Occipital lobe (tissue), 2 donors: Measurements from ENCODE around the gene RBBP8NL. TPM values are rescaled to one million over a fixed set of nuclear protein-coding genes. Genes with fewer than 3 reads are reported as not detected.
"Not testable (repeated sequence)": the region's sequence is repeated elsewhere in the genome, so short reads cannot be mapped to it uniquely, and the experiment has no call there.

ENCODE experiments used
- DNase-seq: peaks from one replicate; lab custom pipeline; 2025; lab: John Stamatoyannopoulos, UW
- total RNA-seq: library from RNA; depleted of rRNA; stranded (reverse); fragments of >200 nt; gene quantifications from one replicate; pipeline ENCODE4 v1.2.3, GENCODE V29; 2014

Gene RBBP8NL
- total RNA-seq, 1 donor from 2014 or later = not detected

GRCh38 chr20:62374331-62375152 is 52.8 kb downstream of the RBBP8NL start:
- DNase-seq = no peak

- DNase-seq = not testable (repeated sequence)
Observed at GRCh38 chr20:62373631-62374179, 53.6 kb downstream of the RBBP8NL start.

GRCh38 chr20:62372042-62372993 is 55.0 kb downstream of the RBBP8NL start:
- DNase-seq = no peak

DNA sequence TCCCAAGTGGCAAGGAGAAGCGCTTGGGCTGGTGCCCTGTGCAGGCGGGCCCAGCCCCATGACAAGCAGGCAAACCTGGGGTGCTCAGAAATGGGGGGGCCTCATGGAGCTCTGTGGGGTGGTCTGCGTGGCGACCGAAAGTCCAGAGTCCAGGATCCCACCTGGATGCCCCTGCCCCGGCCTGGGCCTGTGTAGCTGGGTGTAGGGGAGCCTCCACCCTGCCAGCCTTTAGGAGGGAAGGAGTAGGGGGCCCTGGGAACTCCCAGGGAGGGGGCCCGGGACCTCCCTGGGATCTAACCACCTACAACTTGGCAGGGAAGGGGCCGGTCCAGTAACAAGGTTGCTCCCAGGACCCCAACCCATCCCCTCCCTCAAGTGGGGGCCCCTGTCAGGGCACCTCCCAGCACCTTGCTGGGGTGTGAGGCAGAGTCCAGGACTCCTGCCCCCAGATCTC is 55.7 kb downstream of the RBBP8NL start:
- no peak for DNase-seq

DNA sequence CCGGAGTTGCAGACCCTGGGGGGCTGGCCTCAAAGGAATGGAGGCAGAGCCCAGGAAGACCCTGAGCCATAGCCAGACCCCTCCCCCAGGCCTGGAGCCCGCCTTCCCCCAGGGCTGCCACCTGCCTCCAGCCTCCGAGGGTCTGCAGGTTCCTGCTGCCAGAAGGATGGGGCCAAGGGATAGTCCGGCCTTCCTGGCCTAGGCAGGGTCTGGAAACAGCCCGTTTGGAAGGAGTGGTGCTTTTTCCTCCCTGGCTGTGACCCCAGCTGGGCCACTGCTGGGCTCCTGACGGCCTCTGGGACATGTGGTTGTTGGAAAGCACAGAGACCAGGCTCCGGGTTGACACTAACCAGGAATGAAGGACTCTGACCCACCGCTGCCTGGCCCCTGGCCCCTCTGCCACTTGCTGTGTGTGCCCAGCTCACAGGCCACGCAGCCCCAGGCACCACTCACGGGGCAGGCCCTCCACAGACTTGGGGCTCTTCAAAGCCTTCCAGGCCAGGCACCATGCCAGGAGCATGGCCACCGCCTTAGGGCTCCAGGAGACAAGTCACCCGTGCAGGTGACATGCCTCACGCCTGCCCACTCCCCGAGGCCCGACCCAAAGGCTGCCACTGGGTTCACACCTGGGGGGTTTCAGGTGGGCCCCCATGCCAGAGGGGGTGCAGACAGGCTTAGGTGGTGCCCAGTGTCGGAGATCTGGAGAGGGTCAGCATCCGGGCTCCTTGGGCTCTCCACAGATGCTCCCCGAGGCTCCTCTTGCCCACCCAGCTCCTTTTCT is 56.3 kb downstream of the RBBP8NL start:
- DNase-seq = no peak

GRCh38 chr20:62370115-62370806 is 57.1 kb downstream of the RBBP8NL start:
- DNase-seq = no peak

- no peak for DNase-seq
Observed at GRCh38 chr20:62369815-62370114, 57.6 kb downstream of the RBBP8NL start.

DNA sequence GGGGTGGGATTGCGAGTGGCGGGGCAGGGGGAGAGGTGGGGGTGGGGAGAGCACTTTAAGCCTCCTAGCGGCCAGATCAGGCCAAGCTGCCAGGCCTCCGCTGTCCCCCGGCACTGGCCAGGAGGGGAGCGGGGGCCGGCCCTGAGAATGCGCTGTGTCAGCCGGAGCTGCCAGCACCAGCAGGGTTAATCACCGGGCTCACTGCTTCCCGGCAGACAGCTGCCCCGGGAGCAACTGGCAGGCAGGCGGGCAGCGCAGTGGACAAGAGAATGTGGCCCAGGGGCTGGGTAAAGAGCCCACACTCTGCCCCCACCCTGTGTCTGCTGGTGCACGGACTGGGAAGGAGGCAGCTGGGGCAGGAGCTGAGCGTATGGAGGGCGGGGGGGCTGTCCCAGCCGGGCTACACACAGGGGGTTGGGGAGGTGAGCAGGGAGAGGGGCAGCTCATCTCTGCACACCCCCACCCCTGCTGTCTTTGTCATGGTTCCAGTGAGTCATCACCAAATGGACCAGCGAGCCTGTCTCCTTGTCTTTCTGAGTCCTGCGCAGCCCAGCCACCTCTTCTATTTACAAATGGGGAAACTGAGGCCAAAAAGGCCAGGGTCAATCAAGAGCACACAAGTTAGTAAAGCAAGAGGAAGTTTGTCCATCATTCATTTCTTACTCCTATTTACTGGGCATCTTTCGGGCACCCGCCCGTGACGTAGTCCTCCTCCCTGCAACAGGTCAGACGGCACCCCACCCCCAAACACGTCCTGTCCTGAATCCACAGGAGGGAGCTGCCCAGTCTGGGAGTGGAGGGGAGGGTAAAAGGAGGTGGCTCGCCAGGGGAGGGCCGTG is 58.1 kb downstream of the RBBP8NL start:
- DNase-seq = no peak

- no peak for DNase-seq
Observed at GRCh38 chr20:62368392-62368975, 58.9 kb downstream of the RBBP8NL start.

GRCh38 chr20:62367633-62368391 is 59.5 kb downstream of the RBBP8NL start:
- DNase-seq = no peak

DNA sequence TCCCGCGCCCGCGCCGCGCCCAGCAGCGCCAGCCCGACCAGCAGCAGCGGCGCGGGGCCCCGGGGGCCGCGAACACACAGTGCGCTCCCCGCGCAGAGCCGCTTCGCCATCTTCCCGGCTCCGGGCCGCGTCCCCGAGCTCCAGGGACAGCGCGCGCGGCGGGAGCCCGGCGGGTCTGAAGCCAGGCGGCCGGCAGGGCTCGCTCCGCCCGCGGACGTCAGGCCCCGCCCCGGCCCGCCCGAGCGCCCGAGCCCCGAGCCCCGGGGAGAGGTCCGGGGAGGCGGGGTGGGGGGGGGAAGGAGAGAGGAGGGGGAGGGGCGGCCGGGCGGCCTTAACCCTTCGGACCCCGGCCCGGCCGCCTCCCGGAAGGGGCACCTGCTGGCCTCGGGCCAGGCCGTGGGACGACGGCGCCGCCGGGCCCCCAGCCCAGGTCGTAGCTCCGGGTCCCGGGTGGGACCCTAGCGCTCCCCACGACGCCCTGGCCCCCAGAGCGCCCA is 60.2 kb downstream of the RBBP8NL start, which contains the start of gene LAMA5:
Gene LAMA5 (minus strand): TSS at position 177 of the 497 bp plus-strand sequence. CDS start 67 bp downstream, at position 110.
- DNase-seq = no peak

DNA sequence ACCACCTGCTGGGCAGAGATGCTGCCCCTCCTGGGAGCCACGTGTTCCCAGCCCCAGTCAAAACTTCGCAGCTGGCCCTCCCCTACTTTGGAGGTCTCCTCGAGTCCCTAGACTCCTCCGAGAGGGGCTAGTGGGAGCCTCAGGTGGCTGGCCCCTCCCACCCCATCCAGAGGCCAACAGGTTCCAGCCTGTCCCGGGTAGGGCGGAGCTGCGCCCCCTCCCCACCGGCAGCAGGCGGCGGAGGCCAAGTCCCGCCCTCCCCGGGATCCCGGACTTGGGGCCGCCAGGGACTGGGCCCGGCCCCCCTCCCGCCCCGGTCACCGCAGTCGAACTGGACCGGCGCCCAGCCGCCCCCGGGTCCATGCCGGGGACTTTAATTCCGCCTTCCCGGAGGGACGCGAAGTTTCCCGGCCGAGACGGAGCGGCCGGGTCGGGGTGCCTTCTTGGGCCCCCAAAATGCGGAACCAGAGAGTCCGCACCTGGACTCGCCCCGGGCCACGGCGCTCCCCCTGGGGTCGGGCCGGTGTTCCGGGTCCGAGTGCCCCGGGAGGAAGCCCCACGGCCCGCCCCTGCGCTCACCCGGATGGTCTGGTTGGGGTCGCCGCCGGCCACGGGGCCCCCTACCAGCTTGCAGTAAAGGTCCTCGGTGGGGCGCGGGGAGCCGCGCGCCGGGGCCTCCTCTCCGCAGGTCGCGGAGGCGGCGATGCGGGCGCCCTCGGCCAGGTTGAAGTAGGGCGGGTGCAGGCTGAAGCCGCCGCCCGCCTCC is 60.8 kb downstream of the RBBP8NL start:
- no peak for DNase-seq

DNA sequence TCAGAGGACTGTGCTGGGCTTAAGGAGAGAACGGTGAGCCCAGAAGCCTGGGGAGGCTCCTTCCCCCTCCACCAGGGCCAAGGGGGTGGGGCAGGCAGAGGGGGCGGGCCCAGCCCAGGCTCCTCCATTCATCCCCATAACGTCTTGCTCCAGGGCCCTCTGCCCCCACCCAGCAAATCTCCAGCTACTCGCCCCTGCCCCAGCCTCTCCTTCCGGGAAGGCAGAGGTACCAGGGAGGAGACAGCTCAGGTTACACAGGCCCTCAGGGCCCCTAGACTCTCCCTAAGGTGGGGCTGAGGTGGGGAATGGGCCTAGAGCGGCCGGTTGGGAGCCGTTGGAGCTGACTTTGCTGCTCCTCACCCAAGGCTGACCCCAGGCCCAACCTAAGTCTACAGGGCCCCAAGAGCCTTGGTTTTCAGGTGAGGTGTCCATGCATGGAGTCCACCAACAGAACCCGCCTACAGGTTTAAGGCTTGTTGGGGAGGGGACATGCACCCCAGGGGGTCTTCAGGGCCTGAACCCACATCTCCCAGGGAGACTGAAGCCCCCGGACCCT is 61.4 kb downstream of the RBBP8NL start:
- DNase-seq = no peak

- no peak for DNase-seq
Observed at GRCh38 chr20:62364911-62365736, 62.2 kb downstream of the RBBP8NL start.

DNA sequence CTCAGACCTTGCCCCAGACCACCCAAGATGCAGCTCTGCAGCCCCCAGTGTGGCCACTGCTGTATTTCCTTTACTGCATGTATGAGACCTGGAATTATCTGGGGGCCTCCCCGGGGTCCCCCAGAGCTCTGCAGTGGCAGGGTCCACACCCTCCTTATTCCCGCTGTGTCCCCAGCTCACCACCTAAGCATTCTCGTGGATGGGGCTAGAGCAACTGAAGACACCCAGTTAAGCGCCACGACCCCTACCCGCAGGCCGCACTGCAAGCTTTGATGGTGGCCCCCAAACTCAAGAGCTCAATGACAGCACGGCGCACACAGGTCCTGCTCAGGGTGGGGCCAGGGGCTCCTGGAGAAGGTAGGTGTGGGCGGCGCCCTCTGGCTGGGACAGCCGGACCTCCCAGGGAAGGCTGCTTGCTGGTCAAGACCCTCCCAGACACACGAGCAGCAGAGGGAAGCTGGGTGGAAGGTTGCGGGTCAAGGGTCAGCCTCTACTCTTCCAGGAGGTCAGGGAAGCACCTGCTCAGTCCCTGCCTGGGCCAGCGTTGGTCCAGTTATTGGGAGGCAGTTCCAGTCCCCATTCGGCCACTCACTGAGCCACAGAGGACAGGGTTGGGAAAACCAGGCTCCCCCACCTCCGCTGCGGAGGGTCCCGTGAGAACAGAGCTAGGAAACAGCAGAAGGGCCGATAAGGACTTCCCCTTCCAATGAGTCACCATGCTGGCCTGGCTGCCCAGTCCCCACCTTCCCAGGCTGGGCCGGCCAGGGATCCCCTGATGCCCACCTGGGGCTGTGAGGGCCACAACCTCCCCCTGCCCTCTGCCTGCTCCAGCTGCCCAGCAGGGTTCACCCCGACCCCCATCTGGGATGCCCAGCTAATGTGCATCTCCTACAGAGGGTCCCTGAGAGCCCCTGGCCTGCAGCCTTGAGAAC is 63.2 kb downstream of the RBBP8NL start:
- no peak for DNase-seq
